Islet precursor cell (in vitro differentiated cells): ENCODE results near the gene ACVR1C.
A peak's percentile ranks its signal among the peaks of the same experiment; 100 is the strongest.

ENCODE experiments used
- DNase-seq: peaks from one replicate; pipeline ENCODE4 v3.0.0-alpha.2; 2018

The ACVR1C gene

GRCh38 chr2:157492189-157492773 is 136.4 kb downstream of the ACVR1C start:
- peak; percentile 80 for DNase-seq

DNA sequence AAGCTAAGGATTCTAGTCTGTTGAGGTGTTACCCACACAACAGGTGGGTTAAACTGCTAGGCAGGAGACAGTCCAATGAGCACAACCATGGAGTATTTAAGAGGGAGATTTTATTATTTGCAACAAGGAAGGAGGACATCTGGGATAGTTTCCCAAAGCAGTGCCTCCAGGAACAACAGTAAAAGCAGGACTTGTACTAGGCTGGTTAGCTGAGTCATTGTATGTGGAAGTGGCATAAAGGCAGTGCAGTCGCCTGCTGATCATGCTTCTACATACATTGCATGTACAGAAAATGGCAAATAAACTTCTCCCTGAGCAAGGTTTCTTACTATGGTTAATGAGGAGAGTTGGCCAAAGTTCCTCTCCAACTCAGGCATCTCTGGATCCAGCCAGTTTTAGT is 138.7 kb downstream of the ACVR1C start:
- no peak for DNase-seq

GRCh38 chr2:157488877-157489276 is 139.8 kb downstream of the ACVR1C start:
- no peak for DNase-seq

DNA sequence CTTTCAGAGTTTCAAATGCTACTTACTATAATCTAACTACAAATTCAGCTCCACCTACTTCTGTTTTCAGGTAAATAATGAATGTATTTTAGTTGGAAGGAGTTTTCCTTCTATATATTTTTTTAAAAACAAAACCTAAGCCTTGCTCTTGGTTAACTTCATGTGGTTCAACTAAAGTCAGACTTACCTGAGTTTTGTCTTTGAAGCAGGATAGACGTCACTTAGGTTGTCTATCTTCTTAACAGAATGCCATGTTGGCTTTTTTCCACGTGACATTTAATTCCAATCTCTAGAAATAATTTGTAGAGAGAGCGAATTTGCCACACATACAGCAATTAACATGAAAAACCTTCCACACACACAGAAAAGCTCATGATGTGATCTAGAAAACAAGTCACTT is 140.9 kb downstream of the ACVR1C start:
- no peak for DNase-seq

- DNase-seq, result no peak
Measured at GRCh38 chr2:157487271-157487610, 141.4 kb downstream of the ACVR1C start.

DNA sequence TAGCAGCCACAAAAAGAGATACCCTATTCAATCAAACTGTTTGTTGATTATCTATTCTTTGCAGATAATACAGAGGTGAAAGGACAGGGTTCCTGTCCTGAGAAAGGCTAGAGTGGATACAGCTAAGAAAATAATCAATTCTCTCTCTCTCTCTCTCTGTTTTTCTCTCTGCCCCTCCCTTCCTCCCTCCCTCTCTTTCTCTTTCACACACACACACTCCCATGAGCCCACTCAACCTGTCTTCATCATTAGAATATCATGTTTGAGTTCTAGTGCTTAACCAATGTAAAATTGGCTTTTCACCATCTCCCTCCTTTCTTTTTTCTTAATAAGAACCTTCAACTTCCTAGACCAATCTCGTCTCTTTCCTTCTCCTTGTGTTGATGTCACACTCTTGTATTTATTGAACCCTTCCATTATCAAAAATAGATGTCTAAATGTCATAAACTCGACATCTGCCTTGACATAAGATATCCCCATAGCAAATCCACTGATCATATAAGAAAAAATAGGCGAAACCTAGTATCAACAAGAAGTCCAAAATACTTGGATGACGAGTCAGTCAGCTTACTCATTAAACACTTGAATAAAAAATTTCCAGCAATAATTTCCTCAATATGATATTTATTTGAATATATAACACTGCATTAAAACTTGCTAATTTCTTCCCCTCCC is 141.9 kb downstream of the ACVR1C start:
- no peak for DNase-seq

DNA sequence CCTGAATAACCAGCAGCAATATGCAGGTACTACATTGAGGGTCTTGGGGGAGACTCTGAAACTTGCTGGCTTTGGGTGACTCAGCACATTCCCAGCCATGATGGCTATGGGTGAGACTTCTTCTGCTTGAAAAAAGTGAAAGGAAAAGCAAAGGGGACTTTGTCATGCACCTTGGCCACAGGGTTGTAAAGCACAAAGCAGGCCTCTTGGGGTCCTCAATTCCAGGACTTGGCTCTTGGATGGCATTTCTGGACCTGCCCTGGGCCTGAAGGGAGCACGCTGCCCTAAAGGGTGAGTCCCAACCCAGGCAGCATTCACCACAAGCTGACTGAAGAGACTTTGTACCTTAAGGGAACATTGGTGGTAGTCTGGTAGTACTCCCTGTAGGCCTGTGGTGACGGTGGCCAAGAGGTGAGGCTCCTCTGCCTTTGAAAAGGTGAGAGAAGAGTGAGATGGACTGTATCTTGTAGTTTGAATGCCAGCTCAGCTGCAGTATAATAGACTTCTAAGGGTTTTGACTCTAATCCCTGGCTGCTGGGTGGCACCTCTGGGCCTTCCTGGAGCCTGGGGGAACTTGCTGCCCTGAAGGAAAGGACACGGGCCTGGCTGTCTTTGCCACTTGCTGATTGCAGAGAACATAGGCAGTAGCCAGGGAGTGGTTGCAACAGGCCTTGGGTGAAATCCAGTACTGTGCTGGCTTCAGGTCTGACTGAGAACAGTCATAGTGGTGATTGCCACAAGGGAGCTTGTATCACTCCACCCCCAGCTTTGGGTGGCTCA is 148.3 kb downstream of the ACVR1C start:
- DNase-seq, result no peak

- no peak for DNase-seq
Measured at GRCh38 chr2:157479081-157480027, 149.3 kb downstream of the ACVR1C start.

- DNase-seq, result no peak
Measured at GRCh38 chr2:157477919-157478318, 150.7 kb downstream of the ACVR1C start.

- no peak for DNase-seq
Measured at GRCh38 chr2:157476953-157477709, 151.5 kb downstream of the ACVR1C start.
